GM19035 (cell line): ENCODE measurements around the gene SIRT6.
"Not testable (repeated sequence)": the region's sequence is repeated elsewhere in the genome, so short reads cannot be mapped to it uniquely, and the experiment has no call there.

ENCODE experiments used
- ATAC-seq: cut with Tn5 transposase; IDR thresholded peaks from one replicate; pipeline ENCODE4 v1.9.1; 2021; ENCODE audit not compliant: unreplicated experiment

Gene SIRT6

GRCh38 chr19:4138445-4138844, 43.9 kb downstream of the SIRT6 start:
- ATAC-seq = no peak

- ATAC-seq = no peak
Observed at GRCh38 chr19:4136680-4137088, 45.7 kb downstream of the SIRT6 start.

GRCh38 chr19:4135386-4135785, 47.0 kb downstream of the SIRT6 start:
- not testable (repeated sequence) for ATAC-seq

GRCh38 chr19:4134351-4134750, 48.0 kb downstream of the SIRT6 start:
- ATAC-seq = no peak

- no peak for ATAC-seq
Observed at GRCh38 chr19:4130744-4131438, 51.5 kb downstream of the SIRT6 start.

- ATAC-seq = not testable (repeated sequence)
Observed at GRCh38 chr19:4129050-4129449, 53.3 kb downstream of the SIRT6 start.

GRCh38 chr19:4127322-4127721, 55.0 kb downstream of the SIRT6 start:
- ATAC-seq = not testable (repeated sequence)

- ATAC-seq = no peak
Observed at GRCh38 chr19:4124638-4125037, 57.7 kb downstream of the SIRT6 start.
